Panc1 (cell line): ENCODE data around the gene TRDMT1. TPM values are rescaled to one million over a fixed set of nuclear protein-coding genes. Genes with fewer than 3 reads are reported as not detected.

Source experiments
- ATAC-seq: fragments of 200-7000 bp; cut with Tn5 transposase; 2 replicates; pipeline ENCODE4 v1.9.1; 2020; ENCODE audit warnings: mild to moderate bottlenecking, moderate library complexity
- BruUV-seq: library from RNA; stranded (reverse); fragments of 400-500 nt; replicated peaks from 2 replicates; lab custom pipeline; 2021; lab: Mats Ljungman, UMichigan
- CTCF ChIA-PET: fragments of 300-600 bp; sonication (Branson Sonifier 250); formaldehyde crosslinking; loops from one replicate; lab custom pipeline; 2022; ENCODE audit warnings: antibody characterized with exemption; lab: Charles Lee
- POLR2A ChIA-PET: fragments of 300-600 bp; sonication (Branson Sonifier 250); formaldehyde crosslinking; loops from one replicate; lab custom pipeline; 2022; ENCODE audit warnings: antibody characterized with exemption; lab: Charles Lee
- DNase-seq: peaks from one replicate; pipeline ENCODE4 v3.0.0-alpha.2; 2010; ENCODE audit warnings: low read depth, low spot score
- H3K27ac ChIP-seq: 2 replicates; pipeline ENCODE4 v1.5.1; 2011; ENCODE audit warnings: mild to moderate bottlenecking, low read length, inconsistent platforms
- H3K27me3 ChIP-seq: fragments of 200-500 bp; sonication (Bioruptor generic); 2 replicates; pipeline ENCODE4 v1.6.0; 2014; ENCODE audit warnings: low read length, inconsistent platforms; ENCODE audit not compliant: control insufficient read depth, insufficient read depth
- H3K36me3 ChIP-seq: fragments of 200-500 bp; sonication (Bioruptor generic); 2 replicates; pipeline ENCODE4 v1.5.1; 2014; ENCODE audit warnings: inconsistent platforms, mild to moderate bottlenecking, low read length, moderate library complexity; ENCODE audit not compliant: control insufficient read depth, insufficient read depth
- H3K4me1 ChIP-seq: 2 replicates; pipeline ENCODE4 v1.5.1; 2011; ENCODE audit warnings: inconsistent platforms, mild to moderate bottlenecking, low read length, moderate library complexity; ENCODE audit not compliant: control insufficient read depth, insufficient read depth
- H3K4me3 ChIP-seq, 2 experiments: 2 replicates each; pipeline ENCODE4 v1.5.1; 2011 to 2012; ENCODE audit warnings: low read depth in 2 of 2, low read length in 2 of 2, mild to moderate bottlenecking in 2 of 2, inconsistent platforms in 1 of 2, moderate library complexity in 1 of 2
- H3K9me3 ChIP-seq: fragments of 200-500 bp; sonication (Bioruptor generic); 2 replicates; pipeline ENCODE4 v1.5.1; 2014; ENCODE audit warnings: low read depth, mild to moderate bottlenecking, inconsistent platforms, low read length, moderate library complexity; ENCODE audit not compliant: control insufficient read depth, insufficient read depth
- CTCF ChIP-seq: fragments of 450-650 bp; IDR thresholded peaks from 2 replicates; pipeline ENCODE4 v1.5.1; 2017; ENCODE audit warnings: mild to moderate bottlenecking
- POLR2AphosphoS5 ChIP-seq: IDR thresholded peaks from 2 replicates; pipeline ENCODE4 v1.6.1; 2012; ENCODE audit warnings: mild to moderate bottlenecking, low read depth, low read length, moderate library complexity
- SIN3A ChIP-seq: IDR thresholded peaks from 2 replicates; pipeline ENCODE4 v1.6.1; 2012; ENCODE audit warnings: low read depth, mild to moderate bottlenecking, low read length, moderate library complexity, borderline replicate concordance; ENCODE audit not compliant: insufficient read depth
- TCF7L2 ChIP-seq: IDR thresholded peaks from 2 replicates; pipeline ENCODE4 v1.6.1; 2011; ENCODE audit warnings: mild to moderate bottlenecking, low read depth, low read length, inconsistent platforms
- in situ Hi-C: cut with HindIII; loops from 2 replicates; pipeline ENCODE4 v1.10.0; 2016; ENCODE audit warnings: low sequenced_read_pairs, low pct_unique_long_range_greater_than_20kb
- intact Hi-C: fragments of 100-400 bp; cut with micrococcal nuclease; formaldehyde crosslinking; loops from one replicate; pipeline ENCODE4 v1.10.0; 2022; ENCODE audit not compliant: unreplicated experiment
- total RNA-seq: library from RNA; stranded (reverse); gene quantifications from one replicate; pipeline ENCODE4 v1.2.1, GENCODE V29; 2021; ENCODE audit not compliant: unreplicated experiment
- TF ChIP-seq, protein P1 (sequence below), 2 experiments: IDR thresholded peaks; 2 replicates each; pipeline ENCODE4 v1.6.1; 2011 to 2012; ENCODE audit warnings: low read depth in 2 of 2, control low read depth in 1 of 2, low read length in 1 of 2, mild to moderate bottlenecking in 1 of 2, moderate library complexity in 1 of 2; ENCODE audit not compliant: insufficient read depth in 1 of 2

Gene TRDMT1
- total RNA-seq, 1 experiment from 2014 or later, result 7.6 TPM

DNA sequence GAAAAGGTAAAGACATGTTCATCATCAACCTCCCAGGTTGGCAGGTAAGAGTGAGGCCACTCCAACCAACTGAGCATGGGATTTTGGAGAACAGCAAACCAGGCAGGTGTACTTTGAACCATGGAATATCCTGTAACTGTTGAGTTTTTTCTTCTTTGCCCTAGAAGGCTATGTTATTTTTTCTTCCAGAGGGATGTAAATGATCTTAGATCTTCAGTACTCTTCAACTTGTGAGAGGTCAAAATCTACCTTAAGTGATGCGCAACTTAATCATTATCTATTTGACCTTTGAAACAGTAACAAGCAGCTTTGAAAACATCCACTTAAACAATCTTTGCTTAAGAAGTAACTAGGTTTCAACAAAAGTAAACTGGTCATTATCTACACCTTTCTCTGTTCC is 71.7 kb downstream of the TRDMT1 start, which contains the start of gene CUBN:
CUBN (minus strand) TSS at position 71 of the 400 bp plus-strand sequence; CDS start at position 25, 46 bp downstream.
- ATAC-seq (no peak), DNase-seq (no peak)
- intact Hi-C loops (no loop called here), in situ Hi-C loops (no loop called here)
- ChIA-PET CTCF (no interaction called here), POLR2A (no interaction called here)
- H3K4me1 ChIP-seq, result peaks cover 6% of the 10 kb centered on the region; the same call in 1 of the 2 replicates
- H3K4me3 ChIP-seq, result no peak within 1 kb of the TSS
- no peaks in the 10 kb centered on the region for H3K36me3 ChIP-seq
- H3K9me3 ChIP-seq, result no peaks in the 10 kb centered on the region
- peak within 1 kb of the TSS; percentile 70; the same call in 1 of the 2 replicates for H3K27ac ChIP-seq
- TF ChIP-seq CTCF (no peak), TCF7L2 (no peak), SIN3A (no peak), POLR2AphosphoS5 (no peak)
- TF ChIP-seq, protein P1, sequence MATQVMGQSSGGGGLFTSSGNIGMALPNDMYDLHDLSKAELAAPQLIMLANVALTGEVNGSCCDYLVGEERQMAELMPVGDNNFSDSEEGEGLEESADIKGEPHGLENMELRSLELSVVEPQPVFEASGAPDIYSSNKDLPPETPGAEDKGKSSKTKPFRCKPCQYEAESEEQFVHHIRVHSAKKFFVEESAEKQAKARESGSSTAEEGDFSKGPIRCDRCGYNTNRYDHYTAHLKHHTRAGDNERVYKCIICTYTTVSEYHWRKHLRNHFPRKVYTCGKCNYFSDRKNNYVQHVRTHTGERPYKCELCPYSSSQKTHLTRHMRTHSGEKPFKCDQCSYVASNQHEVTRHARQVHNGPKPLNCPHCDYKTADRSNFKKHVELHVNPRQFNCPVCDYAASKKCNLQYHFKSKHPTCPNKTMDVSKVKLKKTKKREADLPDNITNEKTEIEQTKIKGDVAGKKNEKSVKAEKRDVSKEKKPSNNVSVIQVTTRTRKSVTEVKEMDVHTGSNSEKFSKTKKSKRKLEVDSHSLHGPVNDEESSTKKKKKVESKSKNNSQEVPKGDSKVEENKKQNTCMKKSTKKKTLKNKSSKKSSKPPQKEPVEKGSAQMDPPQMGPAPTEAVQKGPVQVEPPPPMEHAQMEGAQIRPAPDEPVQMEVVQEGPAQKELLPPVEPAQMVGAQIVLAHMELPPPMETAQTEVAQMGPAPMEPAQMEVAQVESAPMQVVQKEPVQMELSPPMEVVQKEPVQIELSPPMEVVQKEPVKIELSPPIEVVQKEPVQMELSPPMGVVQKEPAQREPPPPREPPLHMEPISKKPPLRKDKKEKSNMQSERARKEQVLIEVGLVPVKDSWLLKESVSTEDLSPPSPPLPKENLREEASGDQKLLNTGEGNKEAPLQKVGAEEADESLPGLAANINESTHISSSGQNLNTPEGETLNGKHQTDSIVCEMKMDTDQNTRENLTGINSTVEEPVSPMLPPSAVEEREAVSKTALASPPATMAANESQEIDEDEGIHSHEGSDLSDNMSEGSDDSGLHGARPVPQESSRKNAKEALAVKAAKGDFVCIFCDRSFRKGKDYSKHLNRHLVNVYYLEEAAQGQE (IDR thresholded peaks at IDR 0.05; ENCODE audit: insufficient read depth in 1 of 2, low read depth in 2 of 2, low read length in 1 of 2), result no peak
- no peaks in the 10 kb centered on the region for H3K27me3 ChIP-seq
- no TSS peak for BruUV-seq

DNA sequence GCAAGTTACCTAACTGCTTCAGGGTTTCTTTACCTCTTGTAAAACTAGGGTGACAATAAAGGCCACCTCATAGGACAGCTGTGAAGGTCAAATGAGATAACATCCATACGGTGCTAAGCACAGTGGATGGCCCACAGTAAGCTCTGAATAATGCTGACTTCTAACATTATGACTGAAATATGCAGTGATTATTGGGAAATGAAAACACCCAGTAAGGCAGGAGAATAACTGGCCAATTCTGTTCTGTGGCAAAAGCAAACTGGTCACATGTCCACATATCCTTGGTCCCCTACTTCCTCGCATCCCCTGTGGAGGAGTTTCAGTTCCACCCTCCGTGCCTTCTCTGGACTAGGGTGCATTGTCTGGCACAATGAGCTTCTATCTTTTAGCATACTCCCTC is 73.2 kb downstream of the TRDMT1 start:
- Histone ChIP-seq H3K4me3 (no peak overlapping the region), H3K36me3 (no peaks in the 10 kb centered on the region), H3K9me3 (no peaks in the 10 kb centered on the region), H3K27ac (peak overlapping the region; percentile 70; the same call in 1 of the 2 replicates), H3K27me3 (no peaks in the 10 kb centered on the region), H3K4me1 (peaks cover 6% of the 10 kb centered on the region; the same call in 1 of the 2 replicates)
- in situ Hi-C loops (no loop called here), intact Hi-C loops (no loop called here)
- DNase-seq (no peak), ATAC-seq (no peak)
- TF ChIP-seq POLR2AphosphoS5 (no peak), CTCF (no peak), TCF7L2 (no peak), SIN3A (no peak)
- TF ChIP-seq, protein P1 (IDR thresholded peaks at IDR 0.05; ENCODE audit: insufficient read depth in 1 of 2, low read depth in 2 of 2, low read length in 1 of 2), result no peak
- CTCF ChIA-PET, result no interaction called here
- no TSS peak for BruUV-seq
- POLR2A ChIA-PET, result no interaction called here
